Tibial artery (tissue), 4 donors: ENCODE data around the gene JKAMP.

ENCODE experiments used
- DNase-seq, 2 donors: peaks; one replicate each; pipeline ENCODE4 v3.0.0-alpha.2; 2019
- H3K27ac ChIP-seq, 2 donors: fragments of 200-600 bp; sonication (generic) in 1 of 2; 1 replicate in 1 of 2; 2 replicates in 1 of 2; pipeline ENCODE4 v1.5.1; 2018 to 2019; ENCODE audit warnings: mild to moderate bottlenecking in 1 of 2
- H3K27me3 ChIP-seq, 2 donors: fragments of 200-600 bp; sonication (generic) in 1 of 2; one replicate each; pipeline versions ENCODE4 v1.5.1 to v1.6.0; 2016 to 2019
- H3K36me3 ChIP-seq, 3 donors: fragments of 200-600 bp; sonication (generic) in 2 of 3; one replicate each; pipeline ENCODE4 v1.5.1; 2016 to 2019; ENCODE audit warnings: mild to moderate bottlenecking in 2 of 3
- H3K4me1 ChIP-seq, 4 donors: fragments of 200-600 bp; sonication (generic) in 2 of 4; 1 replicate in 3 of 4; 2 replicates in 1 of 4; pipeline ENCODE4 v1.5.1; 2016 to 2019
- H3K4me3 ChIP-seq, 2 donors: fragments of 200-600 bp; sonication (generic) in 1 of 2; 1 replicate in 1 of 2; 2 replicates in 1 of 2; pipeline ENCODE4 v1.5.1; 2018 to 2019; ENCODE audit warnings: mild to moderate bottlenecking in 2 of 2
- H3K9me3 ChIP-seq, 3 donors: fragments of 200-600 bp; sonication (generic) in 1 of 3; one replicate each; pipeline ENCODE4 v1.5.1; 2016 to 2019
- intact Hi-C: fragments of 100-400 bp; cut with DNase I; formaldehyde crosslinking; loops from one replicate; pipeline ENCODE4 v1.15.0; 2023; ENCODE audit warnings: low total_unique reads
- TF ChIP-seq, protein P1 (sequence below), 2 experiments: fragments of 200-600 bp in 1 of 2; fragments of 450-650 bp in 1 of 2; IDR thresholded peaks; one replicate each; pipeline ENCODE4 v1.5.1; 2017 to 2019; ENCODE audit warnings: antibody characterized with exemption in 2 of 2, mild to moderate bottlenecking in 1 of 2, moderate library complexity in 1 of 2

Gene JKAMP

DNA sequence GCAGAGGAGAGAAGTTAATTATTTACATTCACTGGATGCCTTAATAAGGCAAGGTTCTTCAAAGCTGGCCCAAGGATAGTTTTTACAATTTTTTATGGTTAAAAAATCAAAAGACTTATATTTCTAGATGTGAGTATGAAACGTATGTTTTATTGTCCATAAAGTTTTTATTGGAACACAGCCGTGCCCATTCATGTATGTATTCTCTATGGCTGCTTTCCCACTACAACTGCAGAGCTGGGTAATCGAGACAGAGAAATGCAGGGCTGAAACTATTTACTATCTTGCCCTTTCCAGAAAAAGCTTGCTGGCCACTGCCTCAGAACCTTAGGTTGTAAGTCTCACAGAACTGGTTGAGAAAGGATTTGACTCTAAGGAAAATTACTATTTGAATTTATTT is 16.4 kb downstream of the JKAMP start:
- H3K36me3 ChIP-seq = peaks cover 8 to 32% (median 26%) of the 10 kb centered on the region in 3 donors
- H3K4me3 ChIP-seq = no peak overlapping the region
- peaks cover 0 to 13% (median 0%) of the 10 kb centered on the region in 4 donors for H3K4me1 ChIP-seq
- TF ChIP-seq, protein P1, sequence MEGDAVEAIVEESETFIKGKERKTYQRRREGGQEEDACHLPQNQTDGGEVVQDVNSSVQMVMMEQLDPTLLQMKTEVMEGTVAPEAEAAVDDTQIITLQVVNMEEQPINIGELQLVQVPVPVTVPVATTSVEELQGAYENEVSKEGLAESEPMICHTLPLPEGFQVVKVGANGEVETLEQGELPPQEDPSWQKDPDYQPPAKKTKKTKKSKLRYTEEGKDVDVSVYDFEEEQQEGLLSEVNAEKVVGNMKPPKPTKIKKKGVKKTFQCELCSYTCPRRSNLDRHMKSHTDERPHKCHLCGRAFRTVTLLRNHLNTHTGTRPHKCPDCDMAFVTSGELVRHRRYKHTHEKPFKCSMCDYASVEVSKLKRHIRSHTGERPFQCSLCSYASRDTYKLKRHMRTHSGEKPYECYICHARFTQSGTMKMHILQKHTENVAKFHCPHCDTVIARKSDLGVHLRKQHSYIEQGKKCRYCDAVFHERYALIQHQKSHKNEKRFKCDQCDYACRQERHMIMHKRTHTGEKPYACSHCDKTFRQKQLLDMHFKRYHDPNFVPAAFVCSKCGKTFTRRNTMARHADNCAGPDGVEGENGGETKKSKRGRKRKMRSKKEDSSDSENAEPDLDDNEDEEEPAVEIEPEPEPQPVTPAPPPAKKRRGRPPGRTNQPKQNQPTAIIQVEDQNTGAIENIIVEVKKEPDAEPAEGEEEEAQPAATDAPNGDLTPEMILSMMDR (IDR thresholded peaks at IDR 0.05) = no peak
- no peaks in the 10 kb centered on the region for H3K27me3 ChIP-seq
- no peaks in the 10 kb centered on the region for H3K9me3 ChIP-seq
- no peak for DNase-seq
- no peak overlapping the region for H3K27ac ChIP-seq
- intact Hi-C loops = loop anchor here (10.0 kb wide), 1 partner anchor 404 kb away; no protein-coding TSS in a partner anchor

DNA sequence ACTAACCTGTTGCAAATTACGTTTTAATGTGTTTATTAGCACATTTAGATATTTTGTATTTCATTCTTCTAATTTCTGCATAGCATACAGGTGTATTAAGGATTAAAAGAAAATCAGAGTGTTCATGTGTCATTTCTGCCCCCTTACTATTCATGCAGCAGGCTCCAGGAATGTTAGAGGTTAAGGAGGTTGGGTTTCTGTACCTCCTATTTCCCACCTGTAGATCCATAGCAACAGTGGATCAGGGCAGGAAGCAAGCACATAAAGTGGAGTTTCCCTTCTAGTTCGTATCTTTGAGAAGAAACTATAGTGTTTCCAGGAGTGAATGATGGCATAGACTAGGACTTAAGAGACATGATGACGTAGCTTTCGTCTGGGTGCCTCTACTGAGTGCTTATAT is 18.9 kb downstream of the JKAMP start:
- Histone ChIP-seq H3K4me1 (peaks cover 0 to 13% (median 0%) of the 10 kb centered on the region in 4 donors), H3K27me3 (no peaks in the 10 kb centered on the region), H3K4me3 (no peak overlapping the region), H3K9me3 (no peaks in the 10 kb centered on the region), H3K36me3 (peaks cover 0 to 16% (median 14%) of the 10 kb centered on the region in 3 donors), H3K27ac (no peak overlapping the region)
- TF ChIP-seq, protein P1 (IDR thresholded peaks at IDR 0.05) = no peak
- no peak for DNase-seq
- intact Hi-C loops = loop anchor here (10.0 kb wide), 1 partner anchor 402 kb away; no protein-coding TSS in a partner anchor

DNA sequence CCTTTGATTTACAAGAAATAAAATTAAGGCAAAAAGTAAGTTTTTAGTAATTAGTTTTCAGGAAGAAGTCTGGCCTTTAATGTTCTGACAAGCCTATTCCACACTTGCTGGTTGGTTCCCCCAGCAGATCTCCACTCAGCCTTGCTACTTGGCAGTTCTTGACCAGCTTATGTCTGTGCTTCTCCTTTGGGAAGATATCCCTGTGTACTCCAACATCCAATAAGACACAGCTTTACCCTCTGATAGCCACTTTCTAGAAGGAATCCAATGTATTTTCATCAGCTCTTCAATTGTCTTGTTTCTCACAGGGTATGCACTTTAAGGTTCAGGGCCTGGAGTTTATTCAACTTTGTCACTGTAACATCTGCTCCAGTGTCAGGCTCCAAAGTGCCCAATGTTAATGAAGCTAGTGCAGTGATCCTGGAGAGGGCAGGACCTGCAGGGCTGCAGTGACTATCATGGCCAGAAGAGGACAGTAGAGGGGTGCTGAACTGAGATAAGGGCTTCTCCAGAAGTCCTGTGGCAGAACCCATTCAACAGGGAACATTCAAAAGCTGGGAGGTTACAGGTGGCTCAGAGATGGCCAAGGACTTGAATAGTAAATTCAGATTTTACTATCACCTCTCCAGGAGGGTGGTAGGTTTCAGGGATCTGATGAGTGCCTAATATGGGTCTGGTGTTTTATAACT is 22.9 kb downstream of the JKAMP start:
- Histone ChIP-seq H3K4me1 (no peaks in the 10 kb centered on the region), H3K27ac (no peak overlapping the region), H3K27me3 (no peaks in the 10 kb centered on the region), H3K36me3 (peaks cover 0 to 14% (median 6%) of the 10 kb centered on the region in 3 donors), H3K4me3 (no peak overlapping the region), H3K9me3 (no peaks in the 10 kb centered on the region)
- intact Hi-C loops = loop anchor here (10.0 kb wide), 1 partner anchor 398 kb away; no protein-coding TSS in a partner anchor
- DNase-seq = peak; percentile 42 to 76
- TF ChIP-seq, protein P1 (IDR thresholded peaks at IDR 0.05) = peak; percentile 78 to 89

DNA sequence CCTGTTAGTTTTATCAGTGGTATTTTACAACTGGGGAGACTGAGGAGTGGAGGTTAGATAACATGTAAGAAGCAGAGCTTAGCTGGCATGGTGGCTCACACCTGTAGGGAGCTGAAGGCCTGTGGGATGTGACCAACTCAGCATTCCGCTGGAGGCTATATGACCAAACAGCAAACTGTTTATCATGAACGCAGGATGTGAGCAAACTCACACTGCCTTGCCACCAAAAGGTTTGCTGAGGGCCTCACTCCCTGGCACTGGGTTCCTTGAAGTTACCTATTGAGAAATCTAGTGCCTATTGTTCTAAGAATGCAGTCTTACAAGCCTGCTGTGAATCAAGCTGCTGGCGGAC is 23.4 kb downstream of the JKAMP start:
- intact Hi-C loops = loop anchor here (10.0 kb wide), 1 partner anchor 397 kb away; no protein-coding TSS in a partner anchor
- TF ChIP-seq, protein P1 (IDR thresholded peaks at IDR 0.05) = no peak
- Histone ChIP-seq H3K27ac (no peak overlapping the region), H3K9me3 (no peaks in the 10 kb centered on the region), H3K4me1 (no peaks in the 10 kb centered on the region), H3K36me3 (peaks cover 0 to 14% (median 6%) of the 10 kb centered on the region in 3 donors), H3K4me3 (no peak overlapping the region), H3K27me3 (no peaks in the 10 kb centered on the region)
- DNase-seq = no peak

DNA sequence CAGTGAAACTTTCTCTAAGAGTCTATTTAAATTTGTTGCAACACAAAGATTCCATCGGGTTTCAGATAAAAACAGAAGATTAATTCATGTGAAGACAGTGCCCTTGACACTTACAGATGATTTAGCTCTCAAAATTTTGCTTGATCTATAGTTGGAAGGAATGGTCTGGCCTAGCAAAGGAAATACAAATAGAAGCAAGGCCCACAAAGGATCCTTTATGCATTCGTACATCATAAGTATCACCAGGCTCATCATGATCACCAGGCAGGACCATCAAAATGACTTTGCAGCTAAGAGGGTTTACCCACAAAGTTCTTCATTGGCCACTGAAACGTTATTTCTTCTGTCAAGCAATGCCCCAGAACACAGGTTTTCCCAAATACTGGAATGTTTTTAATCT is 24.8 kb downstream of the JKAMP start:
- Histone ChIP-seq H3K9me3 (no peaks in the 10 kb centered on the region), H3K4me1 (no peaks in the 10 kb centered on the region), H3K4me3 (no peak overlapping the region), H3K27me3 (no peaks in the 10 kb centered on the region), H3K27ac (no peak overlapping the region), H3K36me3 (peaks cover 0 to 9% (median 3%) of the 10 kb centered on the region in 3 donors)
- no peak for DNase-seq
- intact Hi-C loops = loop anchor here (10.0 kb wide), 1 partner anchor 396 kb away; no protein-coding TSS in a partner anchor
- TF ChIP-seq, protein P1 (IDR thresholded peaks at IDR 0.05) = no peak
